GM23338 (cell line): ENCODE results near the gene CCDC80. TPM values are rescaled to one million over a fixed set of nuclear protein-coding genes. Genes with fewer than 3 reads are reported as not detected.

Source experiments
- ATAC-seq: fragments of 200-7000 bp; cut with Tn5 transposase; 3 replicates; pipeline ENCODE4 v1.9.1; 2020
- DNase-seq: peaks from one replicate; pipeline ENCODE4 v3.0.0-alpha.2; 2015; ENCODE audit warnings: low spot score
- H2AFZ ChIP-seq: fragments of 200-600 bp; sonication (generic); 2 replicates; pipeline ENCODE4 v1.8.0; 2016; ENCODE audit warnings: antibody characterized with exemption, mild to moderate bottlenecking, moderate library complexity
- H3F3A ChIP-seq: fragments of 200-600 bp; sonication (generic); replicated peaks from 2 replicates; pipeline ENCODE4 v1.8.0; 2017; ENCODE audit warnings: antibody characterized with exemption, mixed run types, low read depth
- H3K27ac ChIP-seq: fragments of 200-600 bp; sonication (generic); 2 replicates; pipeline ENCODE4 v1.6.1; 2016; ENCODE audit warnings: low read depth
- H3K27me3 ChIP-seq: fragments of 200-600 bp; sonication (generic); 2 replicates; pipeline ENCODE4 v1.8.0; 2016; ENCODE audit warnings: mild to moderate bottlenecking, mixed run types, moderate library complexity; ENCODE audit not compliant: insufficient read depth
- H3K36me3 ChIP-seq: fragments of 200-600 bp; sonication (generic); 2 replicates; pipeline ENCODE4 v1.8.0; 2016; ENCODE audit warnings: mild to moderate bottlenecking; ENCODE audit not compliant: insufficient read depth
- H3K4me1 ChIP-seq: fragments of 200-600 bp; sonication (generic); 2 replicates; pipeline ENCODE4 v1.8.0; 2016; ENCODE audit warnings: mild to moderate bottlenecking, moderate library complexity; ENCODE audit not compliant: insufficient read depth
- H3K4me2 ChIP-seq: fragments of 200-600 bp; sonication (generic); 2 replicates; pipeline ENCODE4 v1.7.1; 2017; ENCODE audit warnings: mixed run types
- H3K4me3 ChIP-seq: fragments of 200-600 bp; sonication (generic); 2 replicates; pipeline ENCODE4 v1.6.1; 2016; ENCODE audit warnings: mixed run types
- H3K79me2 ChIP-seq: fragments of 200-600 bp; sonication (generic); replicated peaks from 2 replicates; pipeline ENCODE4 v1.8.0; 2017; ENCODE audit warnings: mild to moderate bottlenecking; ENCODE audit not compliant: insufficient read depth
- H3K9me2 ChIP-seq: fragments of 200-600 bp; sonication (generic); 2 replicates; pipeline ENCODE4 v1.8.0; 2017; ENCODE audit not compliant: insufficient read depth
- H4K20me1 ChIP-seq: fragments of 200-600 bp; sonication (generic); replicated peaks from 2 replicates; pipeline ENCODE4 v1.8.0; 2017; ENCODE audit warnings: mild to moderate bottlenecking; ENCODE audit not compliant: insufficient read depth
- H3K27ac Mint-ChIP-seq: 2 replicates; pipeline ENCODE4 v1.8.0; 2020; ENCODE audit warnings: inconsistent platforms, mild to moderate bottlenecking, moderate library complexity, mixed read lengths
- H3K27me3 Mint-ChIP-seq: 3 replicates; pipeline ENCODE4 v1.8.0; 2022; ENCODE audit warnings: low read depth, mild to moderate bottlenecking, moderate library complexity, mixed read lengths, inconsistent platforms; ENCODE audit not compliant: insufficient read depth, poor library complexity
- H3K36me3 Mint-ChIP-seq: 3 replicates; pipeline ENCODE4 v1.8.0; 2021; ENCODE audit warnings: low read depth, mild to moderate bottlenecking, inconsistent platforms, moderate library complexity, mixed read lengths
- H3K4me1 Mint-ChIP-seq: 3 replicates; pipeline ENCODE4 v1.8.0; 2020; ENCODE audit warnings: mild to moderate bottlenecking, inconsistent platforms, mixed read lengths
- H3K4me3 Mint-ChIP-seq: 3 replicates; pipeline ENCODE4 v1.8.0; 2021; ENCODE audit warnings: moderate library complexity, mild to moderate bottlenecking, inconsistent platforms, mixed read lengths
- H3K9me3 Mint-ChIP-seq: 3 replicates; pipeline ENCODE4 v1.8.0; 2020; ENCODE audit warnings: moderate library complexity, mild to moderate bottlenecking, inconsistent platforms, mixed read lengths
- CREB1 ChIP-seq: fragments of 250-450 bp; sonication (Bioruptor Pico); IDR thresholded peaks from 2 replicates; pipeline ENCODE4 v1.5.0; 2020; ENCODE audit warnings: low read depth, mild to moderate bottlenecking, moderate library complexity
- EZH2 ChIP-seq: fragments of 200-600 bp; sonication (generic); IDR thresholded peaks from one replicate; pipeline ENCODE4 v1.8.0; 2017; ENCODE audit warnings: antibody characterized with exemption, mild to moderate bottlenecking, low read depth; ENCODE audit not compliant: unreplicated experiment
- EZH2phosphoT487 ChIP-seq: fragments of 200-600 bp; sonication (generic); IDR thresholded peaks from one replicate; pipeline ENCODE4 v1.8.1; 2018; ENCODE audit warnings: antibody characterized with exemption; ENCODE audit not compliant: unreplicated experiment
- JUNB ChIP-seq: IDR thresholded peaks from one replicate; pipeline ENCODE4 v1.6.1; 2016; ENCODE audit warnings: antibody characterized with exemption; ENCODE audit not compliant: unreplicated experiment
- NANOG ChIP-seq: IDR thresholded peaks from 2 replicates; pipeline ENCODE4 v1.6.1; 2016; ENCODE audit warnings: antibody characterized with exemption, borderline replicate concordance
- POLR2AphosphoS5 ChIP-seq: IDR thresholded peaks from 2 replicates; pipeline ENCODE4 v1.6.1; 2016; ENCODE audit warnings: antibody characterized with exemption, low read depth
- STAT1 ChIP-seq: IDR thresholded peaks from one replicate; pipeline ENCODE4 v1.6.1; 2016; ENCODE audit warnings: antibody characterized with exemption; ENCODE audit not compliant: unreplicated experiment
- ZNF114 ChIP-seq: fragments of 250-450 bp; sonication (Bioruptor Pico); IDR thresholded peaks from 2 replicates; pipeline ENCODE4 v1.5.0; 2020; ENCODE audit warnings: mild to moderate bottlenecking, moderate library complexity
- ZNF331 ChIP-seq: fragments of 250-450 bp; sonication (Bioruptor Pico); IDR thresholded peaks from 2 replicates; pipeline ENCODE4 v1.5.0; 2020; ENCODE audit warnings: low read depth, mild to moderate bottlenecking, moderate library complexity
- ZNF462 ChIP-seq: fragments of 250-450 bp; sonication (Bioruptor Pico); IDR thresholded peaks from 2 replicates; pipeline ENCODE4 v1.5.0; 2020; ENCODE audit warnings: mild to moderate bottlenecking, moderate library complexity
- polyA plus RNA-seq: library from polyadenylated mRNA; unstranded; fragments of >200 nt; fragmentation: Nextera tagmentation; extraction: Ambion mirVana; gene quantifications from 2 replicates; pipeline ENCODE4 v1.2.1, GENCODE V29; 2016
- total RNA-seq: library from RNA; depleted of rRNA; stranded (reverse); fragments of >200 nt; shearing (Covaris generic); gene quantifications from 2 replicates; pipeline ENCODE4 v1.2.3, GENCODE V29; 2014
- TF ChIP-seq, protein P1 (sequence below): IDR thresholded peaks from 2 replicates; pipeline ENCODE4 v1.6.1; 2016; ENCODE audit warnings: antibody characterized with exemption
- TF ChIP-seq, protein P2 (sequence below), 2 experiments: fragments of 200-600 bp in 1 of 2; sonication (generic) in 1 of 2; conservative IDR thresholded peaks; 2 replicates each; pipeline versions ENCODE4 v1.5.1 to v1.6.1; 2016 to 2017; ENCODE audit warnings: antibody characterized with exemption in 2 of 2, low read depth in 2 of 2, mild to moderate bottlenecking in 2 of 2, moderate library complexity in 1 of 2

CCDC80 gene
- total and polyA plus RNA-seq, 2 experiments from 2014 or later: 5.4 to 6.7 TPM

DNA sequence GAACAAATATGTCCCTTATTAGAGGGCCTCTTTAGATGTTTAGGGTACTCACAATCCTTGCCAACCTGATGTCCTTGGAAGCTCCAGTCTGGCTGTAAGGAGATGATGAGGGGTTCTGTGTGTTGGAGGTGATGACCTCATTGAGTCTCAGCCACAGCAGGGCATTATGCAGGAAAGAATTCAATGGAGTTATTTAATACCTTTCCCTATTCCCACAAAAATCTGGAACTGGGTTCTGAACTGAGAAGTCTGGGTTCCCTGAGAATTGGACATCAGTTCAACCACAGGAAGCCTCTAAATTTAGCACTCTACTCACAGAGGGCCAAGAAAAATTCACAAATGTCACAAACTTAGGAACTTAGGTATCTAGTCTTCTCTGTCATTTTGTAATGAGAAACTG, 42.2 kb downstream of the CCDC80 start:
- no peaks in the 10 kb centered on the region for H3K4me1 ChIP-seq
- H3K4me1 Mint-ChIP-seq: no peaks in the 10 kb centered on the region; the same call in 2 of the 3 replicates
- H3K4me3 Mint-ChIP-seq: no peak overlapping the region
- no peaks in the 10 kb centered on the region for H3K9me3 Mint-ChIP-seq
- no peaks in the 10 kb centered on the region for H3F3A ChIP-seq
- H2AFZ ChIP-seq: no peak overlapping the region
- no peak for ATAC-seq
- H3K36me3 Mint-ChIP-seq: no peaks in the 10 kb centered on the region
- no peaks in the 10 kb centered on the region for H3K79me2 ChIP-seq
- no peak overlapping the region for H3K4me3 ChIP-seq
- peaks cover 3% of the 10 kb centered on the region for H3K27me3 Mint-ChIP-seq
- H3K27me3 ChIP-seq: no peaks in the 10 kb centered on the region
- H3K36me3 ChIP-seq: no peaks in the 10 kb centered on the region
- TF ChIP-seq EZH2 (no peak), STAT1 (no peak), ZNF331 (CRISPR knock-in tag) (no peak), EZH2phosphoT487 (no peak)
- H3K9me2 ChIP-seq: no peaks in the 10 kb centered on the region
- no peak overlapping the region for H3K27ac Mint-ChIP-seq
- no peak overlapping the region for H3K27ac ChIP-seq
- no peaks in the 10 kb centered on the region for H4K20me1 ChIP-seq
- H3K4me2 ChIP-seq: no peak overlapping the region
- DNase-seq: no peak

- no peak overlapping the region for H3K27ac Mint-ChIP-seq
- no peaks in the 10 kb centered on the region for H3K36me3 Mint-ChIP-seq
- H3K9me3 Mint-ChIP-seq: no peaks in the 10 kb centered on the region
- no peak for TF ChIP-seq JUNB
- TF ChIP-seq ZNF114 (CRISPR knock-in tag): no peak
- TF ChIP-seq EZH2phosphoT487: no peak
- TF ChIP-seq, protein P1, sequence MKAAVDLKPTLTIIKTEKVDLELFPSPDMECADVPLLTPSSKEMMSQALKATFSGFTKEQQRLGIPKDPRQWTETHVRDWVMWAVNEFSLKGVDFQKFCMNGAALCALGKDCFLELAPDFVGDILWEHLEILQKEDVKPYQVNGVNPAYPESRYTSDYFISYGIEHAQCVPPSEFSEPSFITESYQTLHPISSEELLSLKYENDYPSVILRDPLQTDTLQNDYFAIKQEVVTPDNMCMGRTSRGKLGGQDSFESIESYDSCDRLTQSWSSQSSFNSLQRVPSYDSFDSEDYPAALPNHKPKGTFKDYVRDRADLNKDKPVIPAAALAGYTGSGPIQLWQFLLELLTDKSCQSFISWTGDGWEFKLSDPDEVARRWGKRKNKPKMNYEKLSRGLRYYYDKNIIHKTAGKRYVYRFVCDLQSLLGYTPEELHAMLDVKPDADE: no peak
- no peak for TF ChIP-seq EZH2
- no peak for TF ChIP-seq ZNF331 (CRISPR knock-in tag)
- no peak for TF ChIP-seq NANOG
- TF ChIP-seq ZNF462 (CRISPR knock-in tag): no peak
- TF ChIP-seq, protein P2, sequence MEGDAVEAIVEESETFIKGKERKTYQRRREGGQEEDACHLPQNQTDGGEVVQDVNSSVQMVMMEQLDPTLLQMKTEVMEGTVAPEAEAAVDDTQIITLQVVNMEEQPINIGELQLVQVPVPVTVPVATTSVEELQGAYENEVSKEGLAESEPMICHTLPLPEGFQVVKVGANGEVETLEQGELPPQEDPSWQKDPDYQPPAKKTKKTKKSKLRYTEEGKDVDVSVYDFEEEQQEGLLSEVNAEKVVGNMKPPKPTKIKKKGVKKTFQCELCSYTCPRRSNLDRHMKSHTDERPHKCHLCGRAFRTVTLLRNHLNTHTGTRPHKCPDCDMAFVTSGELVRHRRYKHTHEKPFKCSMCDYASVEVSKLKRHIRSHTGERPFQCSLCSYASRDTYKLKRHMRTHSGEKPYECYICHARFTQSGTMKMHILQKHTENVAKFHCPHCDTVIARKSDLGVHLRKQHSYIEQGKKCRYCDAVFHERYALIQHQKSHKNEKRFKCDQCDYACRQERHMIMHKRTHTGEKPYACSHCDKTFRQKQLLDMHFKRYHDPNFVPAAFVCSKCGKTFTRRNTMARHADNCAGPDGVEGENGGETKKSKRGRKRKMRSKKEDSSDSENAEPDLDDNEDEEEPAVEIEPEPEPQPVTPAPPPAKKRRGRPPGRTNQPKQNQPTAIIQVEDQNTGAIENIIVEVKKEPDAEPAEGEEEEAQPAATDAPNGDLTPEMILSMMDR (conservative IDR thresholded peaks at IDR 0.05; ENCODE audit: low read depth in 2 of 2): no peak
- TF ChIP-seq STAT1: no peak
- TF ChIP-seq CREB1 (CRISPR knock-in tag): no peak
- TF ChIP-seq POLR2AphosphoS5: no peak
Observed at GRCh38 chr3:112597945-112598344, 43.0 kb downstream of the CCDC80 start.

More at GRCh38 chr3:112597945-112598344, 43.0 kb downstream of the CCDC80 start:
- no peaks in the 10 kb centered on the region for H3F3A ChIP-seq
- DNase-seq (no peak), ATAC-seq (no peak)
- no peaks in the 10 kb centered on the region for H4K20me1 ChIP-seq
- no peak overlapping the region for H3K27ac ChIP-seq
- peaks cover 6% of the 10 kb centered on the region for H3K4me1 ChIP-seq
- H3K36me3 ChIP-seq: no peaks in the 10 kb centered on the region
- no peaks in the 10 kb centered on the region for H3K79me2 ChIP-seq
- H2AFZ ChIP-seq: no peak overlapping the region
- H3K27me3 Mint-ChIP-seq: peaks cover 3% of the 10 kb centered on the region
- no peak overlapping the region for H3K4me3 ChIP-seq
- H3K27me3 ChIP-seq: no peaks in the 10 kb centered on the region
- peaks cover 3% of the 10 kb centered on the region; the same call in 2 of the 3 replicates for H3K4me1 Mint-ChIP-seq
- no peaks in the 10 kb centered on the region for H3K9me2 ChIP-seq
- H3K4me2 ChIP-seq: no peak overlapping the region
- no peak overlapping the region for H3K4me3 Mint-ChIP-seq
